Measurements from ENCODE around the gene FRMPD4. TPM values are rescaled to one million over a fixed set of nuclear protein-coding genes. Genes with fewer than 3 reads are reported as not detected.

The FRMPD4 gene
- polyA plus RNA-seq, 1 donor from 2014 or later: not detected

DNA sequence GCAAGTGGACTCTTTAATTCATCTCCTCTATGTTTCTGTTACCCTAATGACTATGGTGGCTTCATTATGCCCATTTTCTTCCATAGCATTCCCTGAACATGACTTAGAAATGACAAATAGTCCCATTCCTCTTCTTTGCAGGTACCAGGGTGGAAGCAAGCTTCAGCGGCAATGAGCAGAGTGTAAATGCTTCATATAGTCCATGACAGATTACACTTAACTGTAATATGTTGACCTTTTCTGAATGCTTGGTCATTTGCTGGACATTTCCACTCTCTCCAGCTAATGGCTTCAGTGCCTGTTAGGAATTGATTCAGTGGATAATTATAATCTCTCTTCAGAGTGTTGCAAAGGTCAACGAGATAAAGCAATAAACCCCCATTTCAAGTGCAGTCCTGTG is 523.2 kb downstream of the FRMPD4 start:
- no peak overlapping the region for H3K27ac Mint-ChIP-seq

DNA sequence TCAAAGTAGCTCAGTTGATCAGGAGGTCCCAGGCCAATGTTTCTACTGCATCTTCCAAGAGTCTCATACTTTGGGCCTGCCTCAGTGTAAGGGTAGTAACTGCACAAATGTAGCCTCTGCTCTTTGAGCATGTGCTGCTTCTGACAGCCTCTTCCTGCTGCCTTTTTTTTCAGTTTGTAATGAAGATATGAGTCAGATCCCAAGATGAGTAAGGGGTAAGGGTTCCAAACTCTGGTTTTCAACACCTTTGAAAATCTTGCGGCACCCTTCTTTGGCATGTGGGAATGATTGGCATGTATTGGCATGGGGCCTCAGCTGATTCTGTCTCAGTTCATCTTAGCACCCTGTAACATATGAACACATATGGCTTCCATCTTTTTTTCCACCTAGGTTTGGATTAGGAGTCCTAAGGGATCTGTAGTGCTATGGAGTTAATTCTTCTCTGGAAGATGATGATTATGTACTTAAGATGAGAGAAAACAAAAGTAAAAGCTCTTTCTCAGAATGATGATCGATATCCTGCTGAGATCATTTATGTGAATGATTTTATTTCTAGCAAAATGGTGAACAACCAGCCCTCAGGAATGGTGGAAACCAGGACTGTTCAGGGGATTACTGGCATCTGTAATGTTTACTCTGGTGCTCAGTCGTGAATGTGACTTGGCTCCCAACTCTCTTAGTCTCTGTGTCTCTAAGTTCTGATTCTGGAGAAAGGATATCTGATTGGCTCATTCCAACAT is 534.3 kb downstream of the FRMPD4 start:
- H3K4me3 Mint-ChIP-seq: no peak overlapping the region
- H3K4me1 Mint-ChIP-seq: no peaks in the 10 kb centered on the region
- H3K36me3 Mint-ChIP-seq: no peaks in the 10 kb centered on the region
- H3K9me3 Mint-ChIP-seq: peaks cover 0 to 5% (median 2%) of the 10 kb centered on the region in 3 donors
- no peak overlapping the region for H3K27ac Mint-ChIP-seq
- H3K27me3 Mint-ChIP-seq: peaks cover 3% of the 10 kb centered on the region

More for the DNA sequence above, 523.2 kb downstream of the FRMPD4 start:
- H3K9me3 Mint-ChIP-seq: peaks cover 4 to 10% (median 5%) of the 10 kb centered on the region in 3 donors
- peaks cover 0 to 5% (median 5%) of the 10 kb centered on the region in 3 donors for H3K4me1 Mint-ChIP-seq
- H3K27me3 Mint-ChIP-seq: peaks cover 2% of the 10 kb centered on the region
- H3K36me3 Mint-ChIP-seq: no peaks in the 10 kb centered on the region
- no peak overlapping the region for H3K4me3 Mint-ChIP-seq

DNA sequence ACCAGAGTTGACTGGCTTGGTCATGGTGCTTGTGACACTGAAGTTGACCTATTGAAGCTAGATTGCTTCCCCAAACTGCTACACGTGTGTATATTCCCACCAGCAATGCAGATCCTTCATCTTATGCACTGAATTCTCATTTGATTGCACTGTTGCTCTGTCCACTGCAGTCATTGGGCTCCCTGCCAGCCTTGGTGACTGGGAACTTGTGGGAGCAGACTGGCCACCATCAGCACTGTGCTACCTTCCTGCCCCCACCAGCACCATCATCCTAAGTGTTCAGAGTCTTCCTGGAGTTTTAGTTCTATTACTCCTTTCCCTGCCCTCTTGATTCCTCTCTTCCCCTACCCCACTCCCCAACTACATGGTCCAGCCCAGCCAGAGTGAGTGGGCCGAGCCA is 535.2 kb downstream of the FRMPD4 start:
- H3K36me3 Mint-ChIP-seq: no peaks in the 10 kb centered on the region

DNA sequence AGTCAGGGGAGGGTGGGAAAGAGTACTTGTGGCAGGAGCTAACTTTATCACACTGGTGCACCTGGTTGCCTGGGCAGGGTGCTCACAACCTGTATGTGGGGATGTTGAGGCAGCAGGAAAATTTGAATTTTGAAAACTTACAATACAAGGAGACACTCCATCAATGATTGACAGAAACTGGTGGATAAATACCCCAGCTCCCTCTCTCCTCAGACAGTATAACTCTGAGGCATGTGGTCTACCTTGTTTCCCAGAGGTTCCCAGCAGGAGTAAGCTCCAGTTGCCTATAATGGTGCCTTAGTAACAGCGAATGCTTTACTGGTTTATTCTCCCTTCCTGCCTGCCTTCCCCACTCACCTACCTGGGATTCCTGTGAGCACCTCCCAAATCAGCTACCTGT is 541.2 kb downstream of the FRMPD4 start:
- Mint-ChIP-seq H3K27ac (no peak overlapping the region), H3K27me3 (peaks cover 8% of the 10 kb centered on the region), H3K36me3 (no peaks in the 10 kb centered on the region), H3K9me3 (peaks cover 0 to 4% (median 2%) of the 10 kb centered on the region in 3 donors), H3K4me3 (no peak overlapping the region), H3K4me1 (no peaks in the 10 kb centered on the region)

More for the DNA sequence above, 535.2 kb downstream of the FRMPD4 start:
- peaks cover 0 to 5% (median 2%) of the 10 kb centered on the region in 3 donors for H3K9me3 Mint-ChIP-seq
- H3K4me1 Mint-ChIP-seq: no peaks in the 10 kb centered on the region
- H3K27me3 Mint-ChIP-seq: peaks cover 4% of the 10 kb centered on the region
- no peak overlapping the region for H3K4me3 Mint-ChIP-seq
- peak overlapping the region in 1 of 3 donors; percentile 9 for H3K27ac Mint-ChIP-seq

DNA sequence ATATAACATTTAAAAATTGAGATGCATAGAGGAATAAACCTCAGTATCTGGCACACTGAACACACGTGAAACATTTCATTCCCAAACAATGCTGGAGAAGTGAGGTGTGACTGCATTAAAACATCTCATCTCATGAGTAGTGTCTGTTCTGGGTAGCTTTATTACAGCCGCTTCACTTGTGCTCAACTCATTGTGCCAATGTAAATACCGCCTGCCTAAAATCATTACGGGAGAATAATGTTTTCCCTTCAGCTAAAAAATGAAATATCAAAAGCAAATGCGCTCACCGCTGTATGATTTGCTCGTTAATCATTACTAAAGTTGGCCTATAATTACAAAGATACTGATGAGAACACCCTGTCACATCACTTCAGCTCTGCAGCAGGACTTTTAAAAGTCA is 542.8 kb downstream of the FRMPD4 start:
- H3K4me1 Mint-ChIP-seq: no peaks in the 10 kb centered on the region
- H3K36me3 Mint-ChIP-seq: no peaks in the 10 kb centered on the region
- peaks cover 7% of the 10 kb centered on the region for H3K27me3 Mint-ChIP-seq
- H3K4me3 Mint-ChIP-seq: no peak overlapping the region
- peaks cover 0 to 4% (median 4%) of the 10 kb centered on the region in 3 donors for H3K9me3 Mint-ChIP-seq
- H3K27ac Mint-ChIP-seq: no peak overlapping the region

DNA sequence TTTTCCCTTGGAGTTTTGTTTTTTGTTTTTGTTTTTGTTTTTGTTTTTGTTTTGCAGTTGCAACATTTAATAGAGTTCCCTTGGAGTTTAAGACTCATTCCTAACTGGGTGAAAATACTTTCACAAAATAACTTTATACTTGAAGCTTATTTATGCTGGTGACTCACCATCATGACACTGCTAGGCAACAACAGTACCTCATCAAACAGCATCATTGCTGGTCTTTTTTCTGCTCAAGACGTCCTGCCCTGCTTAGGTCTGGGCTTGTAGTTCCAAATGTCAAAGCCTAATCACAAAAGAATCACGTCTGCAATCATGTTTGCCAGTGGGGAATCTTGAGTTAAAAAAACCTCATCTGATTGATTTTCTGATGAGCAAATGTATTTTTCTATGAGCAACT is 547.3 kb downstream of the FRMPD4 start:
- peaks cover 0 to 4% (median 0%) of the 10 kb centered on the region in 3 donors for H3K9me3 Mint-ChIP-seq
- no peak overlapping the region for H3K4me3 Mint-ChIP-seq
- no peak overlapping the region for H3K27ac Mint-ChIP-seq
- H3K4me1 Mint-ChIP-seq: no peaks in the 10 kb centered on the region
- H3K27me3 Mint-ChIP-seq: peaks cover 2% of the 10 kb centered on the region
- no peaks in the 10 kb centered on the region for H3K36me3 Mint-ChIP-seq

DNA sequence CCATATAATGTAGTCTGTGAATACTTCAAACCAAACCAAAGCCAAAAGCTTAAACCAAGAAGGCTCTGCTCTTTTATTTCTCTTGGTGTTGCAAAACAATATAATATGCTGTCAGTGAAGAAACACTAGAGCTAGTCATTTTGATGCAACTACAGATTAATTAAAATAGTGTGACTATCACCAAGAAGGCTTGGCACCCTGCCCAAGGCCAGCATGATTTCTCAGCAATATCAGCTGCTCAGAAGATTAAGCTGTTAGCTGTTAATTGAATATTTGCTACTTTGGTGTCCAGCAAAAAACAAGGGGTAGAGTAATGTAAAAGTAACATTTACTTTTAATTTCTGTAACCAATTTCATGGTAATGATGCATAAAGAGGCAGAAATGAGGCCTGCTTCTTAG is 548.1 kb downstream of the FRMPD4 start:
- peaks cover 5% of the 10 kb centered on the region for H3K27me3 Mint-ChIP-seq
- no peak overlapping the region for H3K27ac Mint-ChIP-seq
- no peaks in the 10 kb centered on the region for H3K36me3 Mint-ChIP-seq

DNA sequence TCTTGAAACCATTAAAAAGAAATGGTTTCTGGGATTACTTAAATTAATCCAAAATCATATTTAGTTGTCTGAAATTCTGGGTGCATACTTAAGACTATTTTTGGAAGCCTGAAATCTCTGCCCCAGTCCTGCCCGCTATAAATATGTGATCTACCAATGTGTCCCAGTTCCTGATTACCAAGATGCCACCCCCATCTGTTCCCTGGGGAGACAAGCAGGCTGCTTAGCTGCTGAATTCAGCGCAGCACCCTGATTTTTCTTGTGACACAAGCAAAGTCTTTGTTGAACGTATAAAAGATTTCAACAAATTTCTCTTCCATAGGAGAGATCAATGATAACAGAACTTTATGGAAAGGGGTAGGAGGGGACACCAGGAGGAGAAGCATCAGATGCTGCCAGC is 552.4 kb downstream of the FRMPD4 start:
- H3K27ac Mint-ChIP-seq: no peak overlapping the region
- H3K27me3 Mint-ChIP-seq: peaks cover 9% of the 10 kb centered on the region
- no peaks in the 10 kb centered on the region for H3K4me1 Mint-ChIP-seq

More for the DNA sequence above, 548.1 kb downstream of the FRMPD4 start:
- Mint-ChIP-seq H3K9me3 (peaks cover 0 to 4% (median 0%) of the 10 kb centered on the region in 3 donors), H3K4me1 (no peaks in the 10 kb centered on the region), H3K4me3 (no peak overlapping the region)

DNA sequence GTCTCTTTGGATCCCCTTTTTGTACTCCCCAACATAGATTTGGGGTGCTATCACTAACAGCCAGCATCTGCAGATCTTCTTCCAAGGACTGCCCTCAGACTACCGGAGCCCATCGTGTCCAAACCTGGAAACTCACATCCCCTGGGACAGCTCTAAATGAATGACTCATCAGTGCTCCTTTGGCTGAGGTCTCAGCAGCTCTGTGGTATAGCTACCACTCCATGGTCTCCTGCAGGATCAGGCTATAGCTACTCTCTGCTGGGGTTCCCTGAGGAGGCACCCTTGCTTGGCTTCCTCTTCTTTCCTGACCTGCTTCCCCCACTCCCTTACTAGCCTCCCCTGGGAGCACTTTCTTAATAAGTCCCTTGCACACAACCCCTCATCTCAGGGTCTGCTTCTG is 555.5 kb downstream of the FRMPD4 start:
- Mint-ChIP-seq H3K4me3 (no peak overlapping the region), H3K27ac (no peak overlapping the region), H3K9me3 (no peaks in the 10 kb centered on the region), H3K4me1 (no peaks in the 10 kb centered on the region), H3K36me3 (no peaks in the 10 kb centered on the region), H3K27me3 (peaks cover 9% of the 10 kb centered on the region)

More for the DNA sequence above, 552.4 kb downstream of the FRMPD4 start:
- Mint-ChIP-seq H3K36me3 (no peaks in the 10 kb centered on the region), H3K4me3 (no peak overlapping the region), H3K9me3 (peaks cover 0 to 2% (median 0%) of the 10 kb centered on the region in 3 donors)

DNA sequence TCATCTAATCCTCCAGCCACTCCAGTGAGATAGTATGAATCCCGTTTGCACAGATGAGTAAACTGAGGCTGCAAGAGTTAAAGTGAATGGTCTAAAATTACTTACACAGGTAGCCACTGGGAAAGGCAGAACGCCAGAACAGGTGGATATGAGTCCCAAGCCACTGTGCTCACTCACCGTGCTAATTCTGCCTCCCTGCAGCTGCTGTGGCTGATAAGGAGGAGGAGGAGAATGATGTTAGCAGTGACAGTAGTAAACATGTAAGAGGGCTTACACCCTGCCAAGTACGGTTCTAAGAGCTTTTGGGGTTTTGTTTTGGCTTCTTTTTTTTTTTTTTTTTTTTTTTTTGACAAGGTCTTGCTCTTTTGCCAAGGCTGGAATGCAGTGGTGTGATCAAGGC is 562.5 kb downstream of the FRMPD4 start:
- Mint-ChIP-seq H3K36me3 (no peaks in the 10 kb centered on the region), H3K27ac (no peak overlapping the region), H3K4me1 (peaks cover 0 to 3% (median 0%) of the 10 kb centered on the region in 3 donors), H3K4me3 (no peak overlapping the region), H3K9me3 (no peaks in the 10 kb centered on the region), H3K27me3 (no peaks in the 10 kb centered on the region)

DNA sequence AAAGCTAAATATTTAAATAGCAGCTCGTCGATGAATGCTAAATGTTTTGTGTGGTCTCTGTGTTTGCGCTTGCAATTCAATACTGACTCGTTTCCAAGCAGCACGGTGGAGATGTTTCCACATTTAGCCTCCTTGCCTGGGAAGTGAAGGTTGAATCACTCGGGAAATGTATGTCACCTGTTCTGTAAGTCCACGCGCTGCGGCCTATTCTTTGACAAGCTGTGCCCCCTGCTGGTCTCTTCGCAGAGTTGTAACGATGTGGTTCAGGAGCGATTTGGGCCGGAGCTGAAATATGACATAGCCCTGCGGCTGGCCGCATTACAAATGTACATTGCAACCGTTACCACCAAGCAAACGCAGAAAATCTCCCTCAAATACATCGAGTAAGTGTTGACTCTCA is 563.4 kb downstream of the FRMPD4 start:
- H3K9me3 Mint-ChIP-seq: no peaks in the 10 kb centered on the region
- H3K27ac Mint-ChIP-seq: no peak overlapping the region
- H3K4me3 Mint-ChIP-seq: peak overlapping the region in 2 of 4 donors; percentile 0 to 56
- H3K36me3 Mint-ChIP-seq: no peaks in the 10 kb centered on the region
- no peaks in the 10 kb centered on the region for H3K27me3 Mint-ChIP-seq
- peaks cover 0 to 3% (median 0%) of the 10 kb centered on the region in 3 donors for H3K4me1 Mint-ChIP-seq

DNA sequence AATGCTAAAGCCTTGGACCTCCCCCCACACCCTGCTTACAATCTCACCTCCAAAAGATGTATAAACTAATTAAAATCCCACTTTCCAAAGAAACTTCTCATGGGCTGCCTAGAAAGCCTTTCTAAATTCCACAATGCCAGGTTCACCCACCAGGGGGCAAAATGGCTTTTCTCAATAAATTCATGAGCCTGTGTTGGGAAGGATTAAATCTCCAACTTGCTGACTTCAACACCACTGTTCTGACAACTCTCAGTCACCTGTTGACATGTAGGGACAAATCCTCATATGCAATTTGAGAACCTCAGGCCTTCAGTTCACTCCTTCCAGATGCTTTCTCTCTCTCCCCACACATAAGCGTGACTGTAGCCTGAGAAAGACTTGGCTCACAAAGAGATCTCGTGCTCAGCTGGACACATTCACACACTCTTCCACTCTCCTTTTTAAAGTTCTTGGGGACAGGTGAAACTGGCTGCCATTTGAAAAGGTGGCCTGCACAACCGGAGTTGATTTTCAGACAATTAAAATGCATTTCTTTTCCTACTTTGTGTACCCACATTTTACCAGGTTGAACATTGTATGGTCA is 564.3 kb downstream of the FRMPD4 start:
- no peaks in the 10 kb centered on the region for H3K9me3 Mint-ChIP-seq

DNA sequence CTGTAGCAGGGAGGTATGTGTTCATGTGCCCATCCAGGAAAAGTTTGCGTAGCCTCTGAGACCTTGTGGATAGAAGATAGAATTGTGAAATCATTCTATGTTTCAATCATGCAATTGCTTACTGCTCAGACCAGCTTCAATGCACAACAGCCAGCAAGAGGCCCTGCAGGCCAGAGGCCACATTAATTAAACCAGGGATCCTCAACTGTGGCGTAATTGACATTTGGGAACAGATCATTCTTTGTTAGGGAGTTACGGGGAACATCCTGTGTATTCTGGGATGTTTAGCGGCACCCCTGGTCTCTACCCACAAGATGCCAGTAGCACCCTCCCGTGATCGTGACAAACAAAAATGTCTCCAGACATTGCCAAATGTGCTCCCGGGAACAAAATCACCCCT is 566.4 kb downstream of the FRMPD4 start:
- H3K27me3 Mint-ChIP-seq: no peaks in the 10 kb centered on the region
- H3K27ac Mint-ChIP-seq: no peak overlapping the region
- peaks cover 0 to 3% (median 0%) of the 10 kb centered on the region in 3 donors for H3K4me1 Mint-ChIP-seq
- no peaks in the 10 kb centered on the region for H3K9me3 Mint-ChIP-seq
- H3K36me3 Mint-ChIP-seq: no peaks in the 10 kb centered on the region
- no peak overlapping the region for H3K4me3 Mint-ChIP-seq

More for the DNA sequence above, 564.3 kb downstream of the FRMPD4 start:
- no peak overlapping the region for H3K4me3 Mint-ChIP-seq
- H3K27me3 Mint-ChIP-seq: no peaks in the 10 kb centered on the region
- no peak overlapping the region for H3K27ac Mint-ChIP-seq
- H3K4me1 Mint-ChIP-seq: peaks cover 0 to 3% (median 0%) of the 10 kb centered on the region in 3 donors
- no peaks in the 10 kb centered on the region for H3K36me3 Mint-ChIP-seq

DNA sequence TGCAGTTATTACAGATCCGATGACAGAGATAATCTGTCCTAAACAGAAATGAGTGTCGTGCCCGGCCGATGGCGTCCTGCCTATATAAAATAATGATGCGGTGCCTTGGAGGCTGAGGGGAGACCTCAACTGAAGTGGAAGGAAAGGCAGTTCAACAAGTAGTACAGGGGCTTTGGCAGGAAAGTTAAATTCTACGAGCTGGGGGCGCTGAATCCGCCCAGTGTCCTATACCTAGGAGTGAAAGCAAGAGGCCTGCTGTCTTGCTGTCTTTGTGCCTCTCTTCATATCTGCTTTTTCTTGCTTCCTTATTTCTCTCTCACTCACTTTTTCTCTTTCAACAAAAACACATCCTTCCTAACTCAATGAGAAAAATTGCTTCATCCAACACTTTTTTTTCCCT is 570.8 kb downstream of the FRMPD4 start:
- peaks cover 9 to 13% (median 12%) of the 10 kb centered on the region in 3 donors for H3K4me1 Mint-ChIP-seq

DNA sequence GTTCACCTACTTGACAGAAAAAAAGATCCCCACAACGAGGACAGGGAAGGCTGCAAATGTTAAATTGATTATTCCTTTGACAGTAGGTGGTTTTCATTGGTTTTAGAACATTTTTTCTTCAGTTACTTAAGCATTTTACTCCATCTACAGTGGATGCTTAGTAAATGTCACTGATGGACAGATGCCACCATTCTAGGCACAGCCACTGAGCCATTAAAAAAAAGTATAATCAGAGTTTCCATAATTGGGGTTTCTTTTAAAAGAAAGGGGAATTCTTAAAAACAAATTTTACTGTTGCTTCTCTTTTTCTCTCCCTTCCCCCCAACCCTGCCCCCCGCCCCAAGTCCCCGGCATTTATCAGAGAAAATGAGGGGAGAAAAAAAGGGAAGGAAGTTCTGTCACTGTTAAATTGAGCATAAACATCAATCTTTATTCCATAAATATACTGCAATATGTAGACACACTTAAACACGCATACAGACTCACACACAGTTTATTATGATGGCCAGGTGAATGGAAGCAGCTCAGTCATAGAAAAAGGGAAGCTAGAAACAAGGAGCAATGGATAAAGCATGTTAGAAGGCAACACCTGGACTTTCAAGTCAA is 573.3 kb downstream of the FRMPD4 start:
- peak overlapping the region in 2 of 3 donors; percentile 40 to 73 for H3K27ac Mint-ChIP-seq
- no peaks in the 10 kb centered on the region for H3K27me3 Mint-ChIP-seq
- H3K36me3 Mint-ChIP-seq: no peaks in the 10 kb centered on the region
- H3K4me3 Mint-ChIP-seq: peak overlapping the region in 3 of 4 donors; percentile 28 to 71 (median 44)
- no peaks in the 10 kb centered on the region for H3K9me3 Mint-ChIP-seq
- H3K4me1 Mint-ChIP-seq: peaks cover 9 to 13% (median 12%) of the 10 kb centered on the region in 3 donors

More for the DNA sequence above, 570.8 kb downstream of the FRMPD4 start:
- Mint-ChIP-seq H3K27me3 (no peaks in the 10 kb centered on the region), H3K4me3 (peak overlapping the region in 1 of 4 donors; percentile 13), H3K36me3 (no peaks in the 10 kb centered on the region), H3K27ac (peak overlapping the region in 1 of 3 donors; percentile 48), H3K9me3 (no peaks in the 10 kb centered on the region)
